Endothelial cell of umbilical vein (primary cell): ENCODE results near the gene EFNA4. TPM values are rescaled to one million over a fixed set of nuclear protein-coding genes. Genes with fewer than 3 reads are reported as not detected.

Source experiments
- BruUV-seq: library from RNA; stranded (reverse); fragments of 400-500 nt; replicated peaks from 2 replicates; lab custom pipeline; 2021; lab: Mats Ljungman, UMichigan
- CTCF ChIA-PET: fragments of 300-600, 350-600 bp; sonication (Branson Sonifier 250); formaldehyde crosslinking; loops from one replicate; lab custom pipeline; 2021; ENCODE audit warnings: antibody characterized with exemption, inconsistent platforms; lab: Charles Lee
- POLR2A ChIA-PET: fragments of 300-600, 350-600 bp; sonication (Branson Sonifier 250); formaldehyde crosslinking; loops from one replicate; lab custom pipeline; 2021; ENCODE audit warnings: antibody characterized with exemption, inconsistent platforms; lab: Charles Lee
- DNase-seq: peaks from one replicate; pipeline ENCODE4 v3.0.0-alpha.2; 2011; ENCODE audit warnings: low read depth, low spot score
- FAIRE-seq: peaks from 2 replicates; lab custom pipeline; 2011; peaks lifted over from hg19 to GRCh38; lab: Jason Lieb, UNC
- H2AFZ ChIP-seq: 2 replicates; pipeline ENCODE4 v1.6.0; 2012; ENCODE audit warnings: low read depth, low read length, control low read depth, inconsistent platforms
- H3K27ac ChIP-seq: 2 replicates; pipeline ENCODE4 v1.5.1; 2011; ENCODE audit warnings: low read depth, mild to moderate bottlenecking, control low read depth, low read length, moderate library complexity; ENCODE audit not compliant: insufficient read depth
- H3K27me3 ChIP-seq, 2 experiments: 2 replicates each; pipeline versions ENCODE4 v1.6.0 to v1.6.1; 2011; ENCODE audit warnings: low read length in 2 of 2, mixed read lengths in 1 of 2; ENCODE audit not compliant: control insufficient read depth in 2 of 2, insufficient read depth in 2 of 2
- H3K36me3 ChIP-seq, 2 experiments: 2 replicates in 1 of 2; 3 replicates in 1 of 2; pipeline ENCODE4 v1.5.1; 2011; ENCODE audit warnings: low read length in 2 of 2, mild to moderate bottlenecking in 1 of 2, moderate library complexity in 1 of 2; ENCODE audit not compliant: control insufficient read depth in 2 of 2, insufficient read depth in 2 of 2; ENCODE audit errors: extremely low read depth in 1 of 2
- H3K4me1 ChIP-seq: 3 replicates; pipeline ENCODE4 v1.5.1; 2011; ENCODE audit warnings: mild to moderate bottlenecking, low read length; ENCODE audit not compliant: control insufficient read depth, insufficient read depth; ENCODE audit errors: extremely low read depth
- H3K4me2 ChIP-seq: 2 replicates; pipeline ENCODE4 v1.6.1; 2011; ENCODE audit warnings: low read length, control low read depth, mixed read lengths; ENCODE audit not compliant: insufficient read depth
- H3K4me3 ChIP-seq, 3 experiments: fragments of 200-600 bp in 1 of 3; sonication (generic), shearing (Covaris generic) in 1 of 3; replicated peaks in 1 of 3; 2 replicates each; pipeline ENCODE4 v1.5.1; 2011 to 2016; ENCODE audit warnings: control low read depth in 3 of 3, low read length in 3 of 3, mild to moderate bottlenecking in 2 of 3, inconsistent platforms in 1 of 3, low read depth in 1 of 3, moderate library complexity in 1 of 3; ENCODE audit not compliant: insufficient read depth in 1 of 3
- H3K79me2 ChIP-seq: 2 replicates; pipeline ENCODE4 v1.6.0; 2012; ENCODE audit warnings: low read length, inconsistent platforms; ENCODE audit not compliant: control insufficient read depth, insufficient read depth
- H3K9ac ChIP-seq: replicated peaks from 2 replicates; pipeline ENCODE3; 2011; ENCODE audit warnings: low read length, control low read depth; ENCODE audit not compliant: insufficient read depth; ENCODE audit errors: extremely low read depth
- H3K9me1 ChIP-seq: replicated peaks from 3 replicates; pipeline ENCODE4 v1.6.0; 2011; ENCODE audit warnings: mild to moderate bottlenecking, low read length; ENCODE audit not compliant: control insufficient read depth, insufficient read depth; ENCODE audit errors: extremely low read depth
- H3K9me3 ChIP-seq: replicated peaks from 2 replicates; pipeline ENCODE4 v1.5.1; 2012; ENCODE audit warnings: low read length, inconsistent platforms; ENCODE audit not compliant: control insufficient read depth, insufficient read depth
- H4K20me1 ChIP-seq: replicated peaks from 2 replicates; pipeline ENCODE3; 2011; ENCODE audit warnings: mild to moderate bottlenecking, low read length; ENCODE audit not compliant: control insufficient read depth, insufficient read depth; ENCODE audit errors: extremely low read depth
- CTCF ChIP-seq, 2 donors: IDR thresholded peaks; 1 replicate in 1 of 2; 2 replicates in 1 of 2; pipeline ENCODE4 v1.5.1; 2011; ENCODE audit warnings: low read length in 2 of 2, mild to moderate bottlenecking in 2 of 2, moderate library complexity in 2 of 2, control low read depth in 1 of 2, inconsistent platforms in 1 of 2, low read depth in 1 of 2; ENCODE audit not compliant: insufficient read depth in 1 of 2; ENCODE audit errors: extremely low read depth in 1 of 2
- EZH2 ChIP-seq: IDR thresholded peaks from 2 replicates; pipeline ENCODE4 v1.6.1; 2012; ENCODE audit warnings: borderline replicate concordance, low read depth, mild to moderate bottlenecking, moderate library complexity, low read length, inconsistent platforms; ENCODE audit not compliant: severe bottlenecking
- FOS ChIP-seq: IDR thresholded peaks from 2 replicates; pipeline ENCODE4 v1.6.1; 2011; ENCODE audit warnings: mild to moderate bottlenecking, low read length, moderate library complexity, borderline replicate concordance; ENCODE audit not compliant: insufficient read depth
- GATA2 ChIP-seq: IDR thresholded peaks from 2 replicates; pipeline ENCODE4 v1.7.0; 2011; ENCODE audit warnings: low read depth, mild to moderate bottlenecking, moderate library complexity, mixed read lengths, low read length; ENCODE audit not compliant: insufficient read length, insufficient read depth
- JUN ChIP-seq: IDR thresholded peaks from 2 replicates; pipeline ENCODE4 v1.6.1; 2011; ENCODE audit warnings: borderline replicate concordance, low read depth; ENCODE audit not compliant: insufficient read length, insufficient read depth
- MAX ChIP-seq: IDR thresholded peaks from 2 replicates; pipeline ENCODE4 v1.6.1; 2011; ENCODE audit not compliant: insufficient read depth, insufficient read length
- MYC ChIP-seq: IDR thresholded peaks from one replicate; pipeline ENCODE4 v1.6.1; 2011; ENCODE audit warnings: mild to moderate bottlenecking, low read depth, low read length
- POLR2A ChIP-seq: IDR thresholded peaks from 2 replicates; pipeline ENCODE4 v1.6.1; 2012; ENCODE audit warnings: low read depth, mild to moderate bottlenecking, control low read depth, low read length
- POLR2AphosphoS5 ChIP-seq: IDR thresholded peaks from 2 replicates; pipeline ENCODE4 v1.6.1; 2012; ENCODE audit warnings: low read depth, mild to moderate bottlenecking, control low read depth, low read length, moderate library complexity; ENCODE audit not compliant: insufficient read depth
- dilution Hi-C: fragments of 300-500 bp; cut with MboI; formaldehyde crosslinking; loops from one replicate; pipeline ENCODE4 v1.15.0; 2019; ENCODE audit warnings: low sequenced_read_pairs; ENCODE audit not compliant: extremely low pct_ligation_motif_present
- intact Hi-C: fragments of 100-400 bp; cut with micrococcal nuclease; formaldehyde crosslinking; loops from one replicate; pipeline ENCODE4 v1.10.0; 2022
- polyA plus RNA-seq, 4 experiments: library from polyadenylated mRNA; depleted of rRNA in 3 of 4; stranded (reverse) in 3 of 4; unstranded in 1 of 4; fragments of >200 nt; gene quantifications; 2 replicates each; pipeline versions ENCODE4 v1.2.1 to v1.2.3, GENCODE V29; 2011 to 2012; ENCODE audit warnings: missing spikeins in 1 of 4
- total RNA-seq: library from RNA; stranded (reverse); gene quantifications from 2 replicates; pipeline ENCODE4 v1.2.3, GENCODE V29; 2021

EFNA4 gene
- total and polyA plus RNA-seq, 2 donors (not counting 3 experiments of a cell fraction or from before 2014, with no cell fraction given), result 16.5 to 25.2 TPM

- no TSS peak for BruUV-seq
- H3K27ac ChIP-seq, result no peak overlapping the region
- peaks cover 4% of the 10 kb centered on the region for H3K4me1 ChIP-seq
- ChIA-PET POLR2A (no interaction called here), CTCF (interaction anchor here (0.8 to 2.0 kb wide), 5 partner anchors 15 to 98 kb away, joined by 3 to 9 read pairs (median 5); partner anchors contain the start of genes ADAM15 and LENEP)
- no peak for DNase-seq
- no peak overlapping the region for H3K4me2 ChIP-seq
- no peak for FAIRE-seq
- no peaks in the 10 kb centered on the region for H3K9me3 ChIP-seq
- no peak overlapping the region for H3K9ac ChIP-seq
- H3K9me1 ChIP-seq, result no peaks in the 10 kb centered on the region
- H2AFZ ChIP-seq, result no peak overlapping the region
- peaks cover 3% of the 10 kb centered on the region for H3K79me2 ChIP-seq
- H3K27me3 ChIP-seq, result peaks cover 0 to 1% of the 10 kb centered on the region in 2 experiments
- H3K36me3 ChIP-seq, result peaks cover 4 to 6% of the 10 kb centered on the region in 2 experiments
- dilution Hi-C loops (no loop called here), intact Hi-C loops (loop anchor here (2.0 kb wide), 1 partner anchor 15 kb away; no protein-coding TSS in a partner anchor)
- no peak for TF ChIP-seq EZH2
- no peak for TF ChIP-seq POLR2A
- no peak for TF ChIP-seq MAX
- no peak for TF ChIP-seq GATA2
- no peak for TF ChIP-seq POLR2AphosphoS5
- TF ChIP-seq JUN, result no peak
- TF ChIP-seq CTCF (IDR thresholded peaks at IDR 0.05; ENCODE audit: extremely low read depth in 1 of 2, insufficient read depth in 1 of 2, low read depth in 1 of 2, low read length in 2 of 2), result no peak
- TF ChIP-seq MYC, result no peak
- TF ChIP-seq FOS, result no peak
- H3K4me3 ChIP-seq, result no peak overlapping the region
- no peaks in the 10 kb centered on the region for H4K20me1 ChIP-seq
Observed at GRCh38 chr1:155069551-155070157, 6.1 kb downstream of the EFNA4 start.
